Measurements from ENCODE around the gene GPR107.

Gene GPR107

GRCh38 chr9:130160862-130161470, 107.3 kb downstream of the GPR107 start:
- H3K9ac ChIP-seq: no peak overlapping the region
- H3K4me1 ChIP-seq (ENCODE audit: low read depth, poor library complexity, severe bottlenecking): no peaks in the 10 kb centered on the region
- no peak overlapping the region for H3K4me3 ChIP-seq (IDR thresholded peaks at IDR 0.05; ENCODE audit: insufficient read depth, low read depth, low read length)
- H3K27ac ChIP-seq: no peak overlapping the region
- no peaks in the 10 kb centered on the region for H3K27me3 ChIP-seq (ENCODE audit: insufficient read depth, low read depth)
- no peaks in the 10 kb centered on the region for H3K36me3 ChIP-seq (ENCODE audit: insufficient read depth)
- H3K4me2 ChIP-seq: no peak overlapping the region
- H4K20me1 ChIP-seq (ENCODE audit: insufficient read depth): no peaks in the 10 kb centered on the region
- no peak for TF ChIP-seq CTCF (conservative IDR thresholded peaks at IDR 0.05; ENCODE audit: low read depth, low read length)
- no peak overlapping the region for H2AFZ ChIP-seq (ENCODE audit: low read depth)
- H3K79me2 ChIP-seq (ENCODE audit: insufficient read depth, low read depth): no peaks in the 10 kb centered on the region

GRCh38 chr9:130165579-130165978, 111.9 kb downstream of the GPR107 start:
- Histone ChIP-seq H3K27me3 (ENCODE audit: insufficient read depth, low read depth) (peaks cover 5% of the 10 kb centered on the region; the same call in 1 of the 2 replicates), H3K36me3 (ENCODE audit: insufficient read depth) (no peaks in the 10 kb centered on the region), H4K20me1 (ENCODE audit: insufficient read depth) (no peaks in the 10 kb centered on the region), H3K4me1 (ENCODE audit: low read depth, poor library complexity, severe bottlenecking) (no peaks in the 10 kb centered on the region), H3K4me3 (IDR thresholded peaks at IDR 0.05; ENCODE audit: insufficient read depth, low read depth, low read length) (no peak overlapping the region), H2AFZ (ENCODE audit: low read depth) (no peak overlapping the region), H3K4me2 (no peak overlapping the region), H3K9ac (no peak overlapping the region), H3K79me2 (ENCODE audit: insufficient read depth, low read depth) (no peaks in the 10 kb centered on the region), H3K27ac (no peak overlapping the region)
- TF ChIP-seq CTCF (conservative IDR thresholded peaks at IDR 0.05; ENCODE audit: low read depth, low read length): no peak

GRCh38 chr9:130166399-130166798, 112.7 kb downstream of the GPR107 start:
- no peak overlapping the region for H3K4me3 ChIP-seq (IDR thresholded peaks at IDR 0.05; ENCODE audit: insufficient read depth, low read depth, low read length)
- H3K4me1 ChIP-seq (ENCODE audit: low read depth, poor library complexity, severe bottlenecking): no peaks in the 10 kb centered on the region
- no peaks in the 10 kb centered on the region for H3K36me3 ChIP-seq (ENCODE audit: insufficient read depth)
- no peak overlapping the region for H2AFZ ChIP-seq (ENCODE audit: low read depth)
- no peak for TF ChIP-seq CTCF (conservative IDR thresholded peaks at IDR 0.05; ENCODE audit: low read depth, low read length)
- H3K4me2 ChIP-seq: no peak overlapping the region
- no peak overlapping the region for H3K9ac ChIP-seq
- no peaks in the 10 kb centered on the region for H4K20me1 ChIP-seq (ENCODE audit: insufficient read depth)
- H3K27me3 ChIP-seq (ENCODE audit: insufficient read depth, low read depth): peaks cover 5% of the 10 kb centered on the region; the same call in 1 of the 2 replicates
- no peak overlapping the region for H3K27ac ChIP-seq
- no peaks in the 10 kb centered on the region for H3K79me2 ChIP-seq (ENCODE audit: insufficient read depth, low read depth)

- H2AFZ ChIP-seq (ENCODE audit: low read depth): no peak overlapping the region
- no peak overlapping the region for H3K9ac ChIP-seq
- no peaks in the 10 kb centered on the region for H3K36me3 ChIP-seq (ENCODE audit: insufficient read depth)
- no peaks in the 10 kb centered on the region for H4K20me1 ChIP-seq (ENCODE audit: insufficient read depth)
- H3K27ac ChIP-seq: no peak overlapping the region
- TF ChIP-seq CTCF (conservative IDR thresholded peaks at IDR 0.05; ENCODE audit: low read depth, low read length): no peak
- no peak overlapping the region for H3K4me2 ChIP-seq
- no peak overlapping the region for H3K4me3 ChIP-seq (IDR thresholded peaks at IDR 0.05; ENCODE audit: insufficient read depth, low read depth, low read length)
- H3K79me2 ChIP-seq (ENCODE audit: insufficient read depth, low read depth): no peaks in the 10 kb centered on the region
- peaks cover 5% of the 10 kb centered on the region; the same call in 1 of the 2 replicates for H3K27me3 ChIP-seq (ENCODE audit: insufficient read depth, low read depth)
- H3K4me1 ChIP-seq (ENCODE audit: low read depth, poor library complexity, severe bottlenecking): no peaks in the 10 kb centered on the region
Measured at GRCh38 chr9:130167927-130168326, 114.2 kb downstream of the GPR107 start.

Data from KMS-11 (cell line).